GM18873 (cell line): ENCODE data around the gene CHI3L2.

Experiments used
- ATAC-seq: cut with Tn5 transposase; IDR thresholded peaks from one replicate; pipeline ENCODE4 v1.9.1; 2021; ENCODE audit warnings: mild to moderate bottlenecking, moderate library complexity, moderate number of reproducible peaks; ENCODE audit not compliant: unreplicated experiment, low FRiP score

Gene CHI3L2

GRCh38 chr1:111227434-111227833 is at the start of gene CHI3L2:
Gene CHI3L2, plus strand, starts transcription at chr1:111227713. Its CDS starts 17 bp downstream, at chr1:111227730.
- ATAC-seq = no peak

- ATAC-seq = no peak
Measured at GRCh38 chr1:111179968-111180533, 47.5 kb upstream of the CHI3L2 start.

GRCh38 chr1:111182052-111182451 is 45.5 kb upstream of the CHI3L2 start:
- ATAC-seq = no peak

GRCh38 chr1:111183308-111184069 is 44.0 kb upstream of the CHI3L2 start:
- ATAC-seq = no peak

GRCh38 chr1:111184663-111185062 is 42.9 kb upstream of the CHI3L2 start:
- no peak for ATAC-seq

- ATAC-seq = no peak
Measured at GRCh38 chr1:111190931-111191451, 36.5 kb upstream of the CHI3L2 start.

- no peak for ATAC-seq
Measured at GRCh38 chr1:111191496-111191895, 36.0 kb upstream of the CHI3L2 start.

GRCh38 chr1:111192074-111192473 is 35.4 kb upstream of the CHI3L2 start:
- ATAC-seq = no peak

- no peak for ATAC-seq
Measured at GRCh38 chr1:111192658-111193519, 34.6 kb upstream of the CHI3L2 start.

GRCh38 chr1:111193712-111194480 is 33.6 kb upstream of the CHI3L2 start:
- no peak for ATAC-seq

- no peak for ATAC-seq
Measured at GRCh38 chr1:111195002-111195684, 32.4 kb upstream of the CHI3L2 start.

- no peak for ATAC-seq
Measured at GRCh38 chr1:111196213-111196612, 31.3 kb upstream of the CHI3L2 start.

GRCh38 chr1:111197598-111198284 is 29.8 kb upstream of the CHI3L2 start:
- ATAC-seq = no peak

- ATAC-seq = no peak
Measured at GRCh38 chr1:111198836-111199235, 28.7 kb upstream of the CHI3L2 start.

- no peak for ATAC-seq
Measured at GRCh38 chr1:111199329-111199728, 28.2 kb upstream of the CHI3L2 start.

- no peak for ATAC-seq
Measured at GRCh38 chr1:111199881-111200801, 27.4 kb upstream of the CHI3L2 start, which contains the start of gene DENND2D. Gene DENND2D, minus strand, starts transcription at chr1:111200646. Its CDS starts 187 bp downstream, at chr1:111200459.

- no peak for ATAC-seq
Measured at GRCh38 chr1:111200802-111201161, 26.7 kb upstream of the CHI3L2 start.
